GM19240 (cell line): ENCODE measurements around the gene IL17C.
A peak's percentile ranks its signal among the peaks of the same experiment; 100 is the strongest.

Experiments used
- DNase-seq: peaks from one replicate; pipeline ENCODE4 v3.0.0; 2011; ENCODE audit warnings: low spot score; ENCODE audit not compliant: insufficient read length

The IL17C gene

GRCh38 chr16:88638323-88639230, at the start of gene IL17C:
Gene IL17C (plus strand): TSS chr16:88638572. CDS start chr16:88638642, 70 bp downstream.
- no peak for DNase-seq

- DNase-seq, result no peak
These were observed 49.6 kb upstream of the IL17C start for GRCh38 chr16:88588754-88589153.

- DNase-seq, result no peak
These were observed 48.9 kb upstream of the IL17C start for GRCh38 chr16:88589441-88589840.

GRCh38 chr16:88591577-88592021, 46.8 kb upstream of the IL17C start:
- peak; percentile 62 for DNase-seq

- DNase-seq, result no peak
These were observed 45.3 kb upstream of the IL17C start for GRCh38 chr16:88593061-88593460.

GRCh38 chr16:88593489-88593888, 44.9 kb upstream of the IL17C start:
- DNase-seq, result no peak

GRCh38 chr16:88593910-88594309, 44.5 kb upstream of the IL17C start:
- DNase-seq, result no peak

GRCh38 chr16:88595101-88595500, 43.3 kb upstream of the IL17C start:
- DNase-seq, result no peak

- no peak for DNase-seq
These were observed 42.5 kb upstream of the IL17C start for GRCh38 chr16:88595921-88596320.

- DNase-seq, result no peak
These were observed 41.9 kb upstream of the IL17C start for GRCh38 chr16:88596483-88596882.

GRCh38 chr16:88597856-88598491, 40.4 kb upstream of the IL17C start:
- DNase-seq, result no peak

- no peak for DNase-seq
These were observed 39.2 kb upstream of the IL17C start for GRCh38 chr16:88599092-88599733.

GRCh38 chr16:88599825-88600538, 38.4 kb upstream of the IL17C start:
- DNase-seq, result no peak

GRCh38 chr16:88600539-88600896, 37.9 kb upstream of the IL17C start:
- no peak for DNase-seq

GRCh38 chr16:88601313-88602036, 36.9 kb upstream of the IL17C start:
- no peak for DNase-seq

GRCh38 chr16:88602091-88602490, 36.3 kb upstream of the IL17C start:
- no peak for DNase-seq

- no peak for DNase-seq
These were observed 32.9 kb upstream of the IL17C start for GRCh38 chr16:88605186-88606147.

GRCh38 chr16:88606148-88606757, 32.1 kb upstream of the IL17C start:
- no peak for DNase-seq

GRCh38 chr16:88608076-88608475, 30.3 kb upstream of the IL17C start:
- no peak for DNase-seq
